Stimulated activated CD8-positive, alpha-beta memory T cell treated with anti-CD3 and anti-CD28 coated beads, Interleukin-7, amount 100 ng/mL, for 4 hours (primary cell): ENCODE results near the gene YTHDF1.
"Not testable (repeated sequence)": the region's sequence is repeated elsewhere in the genome, so short reads cannot be mapped to it uniquely, and the experiment has no call there.

Source experiments
- DNase-seq, 2 donors: peaks; one replicate each; pipeline ENCODE4 v3.0.0-alpha.2; 2020; ENCODE audit warnings: low read depth in 2 of 2

Gene YTHDF1

DNA sequence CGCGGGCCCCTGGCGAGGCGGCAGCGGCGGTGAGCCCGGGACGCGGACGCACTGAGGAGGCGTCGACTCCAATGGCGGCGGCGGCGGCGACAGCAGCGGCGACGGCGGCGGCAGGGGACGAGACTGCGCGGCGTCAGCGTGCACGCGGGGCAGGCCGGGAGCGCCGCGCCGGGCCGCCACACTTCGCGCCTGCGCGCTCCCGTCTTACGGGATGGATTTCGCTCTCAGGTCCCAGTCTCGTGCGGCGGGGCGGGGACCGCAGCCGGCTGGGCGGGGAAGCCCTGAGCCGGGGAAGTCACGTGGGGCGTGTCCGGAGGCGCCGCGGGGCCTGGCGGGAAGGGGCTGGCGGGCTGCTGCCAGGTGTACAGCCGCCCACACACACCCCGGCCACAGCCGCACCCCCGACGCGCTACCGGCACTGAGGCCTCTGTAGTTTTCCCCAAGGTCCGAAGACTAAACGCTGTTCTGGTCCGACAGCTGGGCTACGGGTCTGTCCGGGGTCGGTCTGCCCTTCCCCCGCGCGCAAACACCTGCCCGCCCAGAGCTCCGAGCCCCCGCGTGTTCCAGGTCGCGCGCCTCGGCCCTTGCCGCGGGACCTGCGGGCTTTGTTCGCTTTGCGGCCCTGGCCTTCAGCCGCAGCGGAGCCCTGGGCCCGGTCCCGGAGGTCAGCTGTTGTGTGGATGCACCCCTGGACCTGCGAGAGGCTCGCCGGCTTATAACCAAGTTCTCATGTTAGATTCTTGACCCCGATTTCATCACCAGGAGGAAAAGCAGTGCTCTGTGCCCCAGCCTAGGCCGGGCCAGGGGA is at the start of gene YTHDF1:
YTHDF1 (minus strand) TSS at position 91 of the 808 bp plus-strand sequence. CDS start 239 bp downstream, outside the sequence.
- peak; percentile 90 to 97 for DNase-seq

- no peak for DNase-seq
These were observed 48.6 kb upstream of the YTHDF1 start for GRCh38 chr20:63264519-63264918.

DNA sequence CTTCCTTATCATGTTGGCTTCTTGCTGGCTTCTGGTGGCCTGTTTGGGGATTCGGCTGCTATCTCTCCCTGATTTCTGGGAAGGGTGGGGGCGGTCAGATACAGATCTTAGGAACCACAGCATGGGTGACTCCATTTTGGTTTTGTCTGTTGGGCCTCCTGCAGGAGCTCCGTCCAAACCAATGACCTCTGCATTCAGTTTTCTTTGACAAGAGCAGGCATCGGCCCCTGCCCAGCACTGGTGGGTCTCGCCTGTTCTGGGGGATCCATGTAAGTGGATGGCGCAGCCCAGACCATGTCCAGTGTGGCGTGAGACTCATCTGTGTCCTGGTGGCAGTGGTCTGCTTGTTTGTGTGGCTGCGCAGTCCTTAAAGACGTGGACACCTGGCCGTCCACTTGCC is 48.1 kb upstream of the YTHDF1 start:
- DNase-seq, result no peak

DNA sequence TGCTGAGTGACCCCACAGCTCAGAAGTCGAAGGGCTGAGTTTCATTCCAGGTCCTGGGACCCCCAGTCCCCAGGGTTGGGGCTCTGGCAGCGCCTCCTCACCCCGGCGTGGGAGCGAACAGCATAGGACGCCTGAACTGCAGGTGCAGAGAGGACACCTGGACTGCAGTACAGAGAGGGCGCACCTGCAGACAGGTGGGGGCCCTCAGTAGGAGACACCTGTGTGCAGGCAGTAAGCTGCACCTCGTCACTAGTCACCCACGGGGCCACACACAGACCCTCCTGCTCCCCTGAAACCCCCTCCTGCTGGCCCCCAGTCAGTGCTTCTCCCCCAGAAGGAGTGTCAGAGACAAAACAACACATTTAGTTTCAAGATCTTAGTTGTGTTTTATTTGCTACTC is 46.9 kb upstream of the YTHDF1 start:
- no peak for DNase-seq

- no peak for DNase-seq
These were observed 46.0 kb upstream of the YTHDF1 start for GRCh38 chr20:63261795-63262528.

GRCh38 chr20:63261060-63261794 is 45.3 kb upstream of the YTHDF1 start:
- no peak for DNase-seq

- DNase-seq, result no peak
These were observed 44.6 kb upstream of the YTHDF1 start for GRCh38 chr20:63260521-63260920.

GRCh38 chr20:63259734-63260460 is 44.0 kb upstream of the YTHDF1 start:
- DNase-seq, result no peak

DNA sequence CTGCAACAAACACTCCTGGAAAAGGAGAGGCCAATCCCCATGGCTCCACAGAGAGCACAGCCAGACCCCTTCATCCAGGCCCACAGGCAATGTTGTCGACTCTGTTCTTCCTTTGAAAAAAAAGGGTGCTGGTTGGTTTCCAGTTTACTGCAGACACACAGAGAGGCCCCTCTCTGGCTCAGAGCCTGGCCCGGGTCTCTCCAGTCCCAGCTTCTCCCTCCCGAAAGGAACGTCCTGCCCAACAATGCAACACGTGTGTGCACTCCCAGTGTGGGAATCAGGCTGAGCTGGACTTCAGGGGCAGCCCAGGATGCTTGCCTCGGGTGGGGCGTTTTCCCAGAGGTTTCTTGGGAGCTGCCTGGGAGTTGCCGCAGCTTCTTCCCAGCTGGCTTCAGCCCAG is 42.9 kb upstream of the YTHDF1 start:
- no peak for DNase-seq

GRCh38 chr20:63257629-63258028 is 41.7 kb upstream of the YTHDF1 start:
- no peak for DNase-seq

DNA sequence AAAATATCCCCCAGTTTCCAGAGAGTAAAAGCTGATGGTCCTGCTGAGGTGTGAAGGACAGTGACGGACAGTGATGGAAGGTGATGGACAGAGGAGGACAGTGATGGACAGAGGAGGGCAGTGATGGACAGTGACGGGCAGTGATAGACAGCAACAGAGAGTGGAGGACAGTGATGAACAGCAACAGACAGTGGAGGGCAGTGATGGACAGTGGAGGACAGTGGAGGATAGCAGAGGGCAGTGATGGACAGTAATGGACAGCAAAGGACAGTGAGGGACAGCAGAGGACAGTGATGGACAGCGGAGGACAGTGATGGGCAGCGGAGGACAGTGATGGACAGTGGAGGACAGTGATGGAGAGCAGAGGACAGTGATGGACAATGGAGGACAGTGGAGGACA is 41.0 kb upstream of the YTHDF1 start:
- no peak for DNase-seq

DNA sequence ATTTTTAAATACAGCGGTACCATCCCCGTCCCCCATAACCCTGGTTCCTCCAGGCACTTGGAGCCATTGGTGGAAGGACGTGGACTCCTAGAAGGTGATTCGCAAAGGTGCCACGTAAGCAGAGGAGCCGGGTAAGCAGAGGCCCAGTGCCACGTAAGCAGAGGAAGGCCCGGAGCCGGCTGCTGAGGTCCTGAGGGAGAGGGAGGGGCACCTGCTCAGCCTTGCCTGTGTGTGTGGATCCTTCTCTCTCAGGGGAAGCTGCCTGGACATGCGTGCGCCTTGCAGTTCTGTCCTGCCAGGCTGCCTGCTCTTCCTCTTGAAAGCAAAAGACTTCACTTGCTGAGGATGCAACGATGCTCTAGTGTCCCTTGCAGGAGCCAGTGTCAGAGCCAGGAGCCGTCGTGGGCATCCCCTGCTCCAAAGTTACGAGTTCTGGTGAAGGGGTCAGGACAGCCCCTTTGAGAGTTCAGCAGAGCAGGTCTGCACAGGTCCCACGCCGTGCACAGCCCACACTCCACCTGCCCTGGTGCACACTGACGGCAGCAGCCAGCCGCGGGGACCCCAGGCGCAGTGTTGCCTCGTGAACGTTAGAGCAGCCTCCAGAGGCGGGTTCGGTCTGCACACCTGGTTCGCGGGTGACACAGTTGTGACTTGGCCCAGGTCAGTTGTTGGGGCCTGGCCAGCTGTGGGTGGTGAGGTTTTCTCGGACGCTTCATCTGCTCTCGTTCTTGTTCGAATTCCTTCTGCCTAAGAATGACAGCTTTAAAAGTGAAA is 40.2 kb upstream of the YTHDF1 start:
- DNase-seq, result no peak

DNA sequence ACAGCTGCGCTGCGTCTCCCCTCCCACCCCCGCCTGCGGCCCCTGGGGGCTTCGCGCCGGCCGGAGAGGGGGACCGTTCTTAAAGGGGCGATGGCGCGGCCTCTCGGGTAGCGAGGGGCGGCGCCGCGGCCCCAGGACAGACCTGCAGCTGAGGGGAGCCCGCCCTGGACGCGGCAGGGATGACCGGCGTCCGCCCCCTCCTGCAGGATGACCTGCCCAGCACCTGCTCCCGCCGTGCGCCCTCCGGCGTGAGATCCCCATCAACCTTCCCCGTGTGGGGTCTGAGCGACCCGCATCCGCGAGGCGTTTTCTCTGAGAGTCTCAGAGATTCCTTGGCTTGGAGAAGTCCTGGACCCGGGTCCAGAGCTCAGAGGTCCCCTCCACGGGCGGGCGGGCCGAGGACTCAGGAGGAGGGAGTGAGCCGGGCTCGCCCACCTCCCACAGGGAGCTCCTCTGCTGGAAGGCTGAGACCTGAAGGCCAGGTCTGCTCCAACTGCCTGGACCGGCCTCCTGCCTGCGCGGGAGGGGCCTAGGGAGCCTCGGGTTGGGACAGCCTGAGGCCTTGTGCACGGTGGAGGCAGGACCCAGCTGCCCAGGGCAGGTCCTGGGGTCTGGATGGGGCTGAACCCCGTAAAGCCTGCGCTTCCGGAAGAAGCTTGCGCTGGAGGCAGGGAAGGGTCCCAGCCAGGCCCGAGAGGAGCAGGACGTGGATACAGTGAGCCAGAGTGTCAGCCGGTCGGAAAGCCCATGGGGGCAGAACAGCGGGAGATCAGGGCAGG is 38.9 kb upstream of the YTHDF1 start:
- no peak for DNase-seq

DNA sequence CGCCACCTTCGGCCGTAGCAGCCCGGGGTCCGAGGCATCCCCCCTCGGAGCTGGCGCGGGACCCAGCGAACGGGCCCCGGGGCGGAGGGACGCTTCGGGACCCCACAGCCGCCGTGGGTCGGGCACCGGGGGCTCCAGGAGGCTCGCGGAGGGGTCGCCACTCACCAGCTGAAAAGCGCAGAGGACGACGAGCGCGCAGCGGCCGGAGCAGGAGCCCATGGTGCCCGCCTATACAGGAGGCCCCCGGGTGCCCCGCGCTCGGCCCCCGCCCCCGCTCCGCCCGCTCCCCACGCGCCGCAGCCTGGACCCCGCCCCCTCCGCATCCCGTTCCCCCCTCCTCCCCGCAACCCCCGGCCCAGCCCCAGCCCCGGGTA is 38.3 kb upstream of the YTHDF1 start, which contains the start of gene NKAIN4:
NKAIN4 (minus strand) TSS at position 232 of the 374 bp plus-strand sequence; CDS start at position 219, 13 bp downstream.
- no peak for DNase-seq

GRCh38 chr20:63253438-63254231 is 37.7 kb upstream of the YTHDF1 start:
- no peak for DNase-seq

GRCh38 chr20:63253065-63253437 is 37.1 kb upstream of the YTHDF1 start:
- DNase-seq, result no peak

- DNase-seq, result no peak
These were observed 36.4 kb upstream of the YTHDF1 start for GRCh38 chr20:63252284-63252711.

- not testable (repeated sequence) for DNase-seq
These were observed 35.4 kb upstream of the YTHDF1 start for GRCh38 chr20:63251350-63251749.

GRCh38 chr20:63249891-63250290 is 34.0 kb upstream of the YTHDF1 start:
- no peak for DNase-seq
